Measurements from ENCODE around the gene INPP5A. TPM values are rescaled to one million over a fixed set of nuclear protein-coding genes. Genes with fewer than 3 reads are reported as not detected.
A peak's percentile ranks its signal among the peaks of the same experiment; 100 is the strongest.

INPP5A gene
- total RNA-seq, 1 experiment from 2014 or later = 44.5 TPM

- Histone ChIP-seq H3K4me1 (peaks cover 4% of the 10 kb centered on the region), H3K27me3 (replicated peaks; ENCODE audit: control insufficient read depth, insufficient read depth, low read length) (no peaks in the 10 kb centered on the region), H3K4me3 (ENCODE audit: low read depth, low read length) (no peak overlapping the region), H3K9me3 (no peaks in the 10 kb centered on the region), H3K36me3 (ENCODE audit: control insufficient read depth, insufficient read depth, low read length) (no peaks in the 10 kb centered on the region)
- CTCF ChIA-PET = no interaction called here
- no peak for TF ChIP-seq CTCF (IDR thresholded peaks at IDR 0.05; ENCODE audit: insufficient read depth in 1 of 2, low read depth in 1 of 2, low read length in 1 of 2, severe bottlenecking in 1 of 2, unreplicated experiment in 1 of 2)
- DNase-seq = no peak
- POLR2A ChIA-PET = no interaction called here
- Mint-ChIP-seq H3K36me3 (ENCODE audit: insufficient read depth, unreplicated experiment) (no peaks in the 10 kb centered on the region), H3K27ac (ENCODE audit: unreplicated experiment) (no peak overlapping the region), H3K4me1 (ENCODE audit: low read depth, unreplicated experiment) (peaks cover 10% of the 10 kb centered on the region), H3K27me3 (ENCODE audit: insufficient read depth, unreplicated experiment) (no peaks in the 10 kb centered on the region), H3K4me3 (ENCODE audit: unreplicated experiment) (no peak overlapping the region), H3K9me3 (ENCODE audit: unreplicated experiment) (no peaks in the 10 kb centered on the region)
- intact Hi-C loops (cut with micrococcal nuclease; ENCODE audit: unreplicated experiment) = no loop called here
- no TSS peak for BruUV-seq (replicated peaks)
Measured at GRCh38 chr10:132557696-132558515, 20.3 kb downstream of the INPP5A start.

GRCh38 chr10:132558516-132559413 is 21.2 kb downstream of the INPP5A start:
- Histone ChIP-seq H3K36me3 (ENCODE audit: control insufficient read depth, insufficient read depth, low read length) (no peaks in the 10 kb centered on the region), H3K9me3 (no peaks in the 10 kb centered on the region), H3K4me1 (peaks cover 4% of the 10 kb centered on the region), H3K4me3 (ENCODE audit: low read depth, low read length) (no peak overlapping the region), H3K27me3 (replicated peaks; ENCODE audit: control insufficient read depth, insufficient read depth, low read length) (no peaks in the 10 kb centered on the region)
- peaks cover 10% of the 10 kb centered on the region for H3K4me1 Mint-ChIP-seq (ENCODE audit: low read depth, unreplicated experiment)
- ChIA-PET POLR2A (no interaction called here), CTCF (no interaction called here)
- no peak for TF ChIP-seq CTCF (IDR thresholded peaks at IDR 0.05; ENCODE audit: insufficient read depth in 1 of 2, low read depth in 1 of 2, low read length in 1 of 2, severe bottlenecking in 1 of 2, unreplicated experiment in 1 of 2)
- DNase-seq = peak in 1 of 2 experiments; percentile 33
- no peak overlapping the region for H3K27ac Mint-ChIP-seq (ENCODE audit: unreplicated experiment)
- BruUV-seq (replicated peaks) = no TSS peak
- no peaks in the 10 kb centered on the region for H3K9me3 Mint-ChIP-seq (ENCODE audit: unreplicated experiment)
- H3K27me3 Mint-ChIP-seq (ENCODE audit: insufficient read depth, unreplicated experiment) = no peaks in the 10 kb centered on the region
- H3K36me3 Mint-ChIP-seq (ENCODE audit: insufficient read depth, unreplicated experiment) = no peaks in the 10 kb centered on the region
- intact Hi-C loops (cut with micrococcal nuclease; ENCODE audit: unreplicated experiment) = no loop called here
- no peak overlapping the region for H3K4me3 Mint-ChIP-seq (ENCODE audit: unreplicated experiment)

- CTCF ChIA-PET = no interaction called here
- H3K9me3 Mint-ChIP-seq (ENCODE audit: unreplicated experiment) = no peaks in the 10 kb centered on the region
Measured at GRCh38 chr10:132559538-132559937, 22.0 kb downstream of the INPP5A start.

More at GRCh38 chr10:132559538-132559937, 22.0 kb downstream of the INPP5A start:
- Histone ChIP-seq H3K4me3 (ENCODE audit: low read depth, low read length) (no peak overlapping the region), H3K9me3 (no peaks in the 10 kb centered on the region), H3K36me3 (ENCODE audit: control insufficient read depth, insufficient read depth, low read length) (no peaks in the 10 kb centered on the region), H3K27me3 (replicated peaks; ENCODE audit: control insufficient read depth, insufficient read depth, low read length) (no peaks in the 10 kb centered on the region), H3K4me1 (no peaks in the 10 kb centered on the region)
- intact Hi-C loops (cut with micrococcal nuclease; ENCODE audit: unreplicated experiment) = no loop called here
- Mint-ChIP-seq H3K36me3 (ENCODE audit: insufficient read depth, unreplicated experiment) (no peaks in the 10 kb centered on the region), H3K4me3 (ENCODE audit: unreplicated experiment) (no peak overlapping the region), H3K27me3 (ENCODE audit: insufficient read depth, unreplicated experiment) (no peaks in the 10 kb centered on the region), H3K4me1 (ENCODE audit: low read depth, unreplicated experiment) (peaks cover 10% of the 10 kb centered on the region), H3K27ac (ENCODE audit: unreplicated experiment) (no peak overlapping the region)
- TF ChIP-seq CTCF (IDR thresholded peaks at IDR 0.05; ENCODE audit: insufficient read depth in 1 of 2, low read depth in 1 of 2, low read length in 1 of 2, severe bottlenecking in 1 of 2, unreplicated experiment in 1 of 2) = no peak
- POLR2A ChIA-PET = no interaction called here
- no peak for DNase-seq
- no TSS peak for BruUV-seq (replicated peaks)
